ENCODE data around the gene KIAA0319L.
A peak's percentile ranks its signal among the peaks of the same experiment; 100 is the strongest.
"Not testable (repeated sequence)": the region's sequence is repeated elsewhere in the genome, so short reads cannot be mapped to it uniquely, and the experiment has no call there.

The KIAA0319L gene

GRCh38 chr1:35581621-35582020, 24.4 kb upstream of the KIAA0319L start:
- DNase-seq (ENCODE audit: low read depth in 2 of 2) = not testable (repeated sequence)

DNA sequence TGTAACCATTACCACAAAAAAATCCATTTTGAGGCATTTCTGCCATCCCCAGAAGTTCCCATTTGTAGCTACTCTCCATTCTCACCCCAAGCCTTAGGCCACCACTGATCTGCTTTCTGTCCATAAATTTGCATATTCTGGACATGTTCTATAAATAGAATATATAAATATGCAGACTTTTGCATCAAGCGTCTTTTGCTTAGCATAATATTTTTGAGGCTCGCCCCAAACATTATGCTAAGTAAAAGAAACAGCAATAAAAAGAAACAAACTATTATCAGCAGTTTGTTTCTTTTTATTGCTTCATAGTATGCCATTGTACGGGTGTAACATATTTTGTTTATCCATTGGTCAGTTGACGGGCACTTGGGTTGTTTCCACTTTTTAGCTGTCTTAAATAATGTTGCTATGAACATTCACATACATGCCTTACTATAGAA, 23.8 kb upstream of the KIAA0319L start:
- DNase-seq (ENCODE audit: low read depth in 2 of 2) = no peak

DNA sequence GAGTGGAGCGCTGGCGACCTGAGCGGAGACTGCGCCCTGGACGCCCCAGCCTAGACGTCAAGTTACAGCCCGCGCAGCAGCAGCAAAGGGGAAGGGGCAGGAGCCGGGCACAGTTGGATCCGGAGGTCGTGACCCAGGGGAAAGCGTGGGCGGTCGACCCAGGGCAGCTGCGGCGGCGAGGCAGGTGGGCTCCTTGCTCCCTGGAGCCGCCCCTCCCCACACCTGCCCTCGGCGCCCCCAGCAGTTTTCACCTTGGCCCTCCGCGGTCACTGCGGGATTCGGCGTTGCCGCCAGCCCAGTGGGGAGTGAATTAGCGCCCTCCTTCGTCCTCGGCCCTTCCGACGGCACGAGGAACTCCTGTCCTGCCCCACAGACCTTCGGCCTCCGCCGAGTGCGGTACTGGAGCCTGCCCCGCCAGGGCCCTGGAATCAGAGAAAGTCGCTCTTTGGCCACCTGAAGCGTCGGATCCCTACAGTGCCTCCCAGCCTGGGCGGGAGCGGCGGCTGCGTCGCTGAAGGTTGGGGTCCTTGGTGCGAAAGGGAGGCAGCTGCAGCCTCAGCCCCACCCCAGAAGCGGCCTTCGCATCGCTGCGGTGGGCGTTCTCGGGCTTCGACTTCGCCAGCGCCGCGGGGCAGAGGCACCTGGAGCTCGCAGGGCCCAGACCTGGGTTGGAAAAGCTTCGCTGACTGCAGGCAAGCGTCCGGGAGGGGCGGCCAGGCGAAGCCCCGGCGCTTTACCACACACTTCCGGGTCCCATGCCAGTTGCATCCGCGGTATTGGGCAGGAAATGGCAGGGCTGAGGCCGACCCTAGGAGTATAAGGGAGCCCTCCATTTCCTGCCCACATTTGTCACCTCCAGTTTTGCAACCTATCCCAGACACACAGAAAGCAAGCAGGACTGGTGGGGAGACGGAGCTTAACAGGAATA, 20.1 kb upstream of the KIAA0319L start:
- DNase-seq (ENCODE audit: low read depth in 2 of 2) = peak; percentile 32 to 34

DNA sequence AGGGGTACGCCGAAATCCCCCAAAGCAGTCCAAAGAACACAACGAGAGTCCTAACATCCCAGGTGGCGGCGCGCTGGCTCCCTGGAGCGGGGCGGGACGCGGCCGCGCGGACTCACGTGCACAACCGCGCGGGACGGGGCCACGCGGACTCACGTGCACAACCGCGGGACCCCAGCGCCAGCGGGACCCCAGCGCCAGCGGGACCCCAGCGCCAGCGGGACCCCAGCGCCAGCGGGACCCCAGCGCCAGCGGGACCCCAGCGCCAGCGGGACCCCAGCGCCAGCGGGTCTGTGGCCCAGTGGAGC, 19.5 kb upstream of the KIAA0319L start:
- not testable (repeated sequence) for DNase-seq (ENCODE audit: low read depth in 2 of 2)

GRCh38 chr1:35576061-35576765, 19.0 kb upstream of the KIAA0319L start:
- no peak for DNase-seq (ENCODE audit: low read depth in 2 of 2)

- no peak for DNase-seq (ENCODE audit: low read depth in 2 of 2)
These were observed 18.3 kb upstream of the KIAA0319L start for GRCh38 chr1:35575416-35575958.

- DNase-seq (ENCODE audit: low read depth in 2 of 2) = no peak
These were observed 17.6 kb upstream of the KIAA0319L start for GRCh38 chr1:35574655-35575415.

GRCh38 chr1:35574125-35574654, 17.0 kb upstream of the KIAA0319L start:
- DNase-seq (ENCODE audit: low read depth in 2 of 2) = no peak

- no peak for DNase-seq (ENCODE audit: low read depth in 2 of 2)
These were observed 16.3 kb upstream of the KIAA0319L start, which contains the start of gene TFAP2E for GRCh38 chr1:35573198-35574124. TSS of gene TFAP2E (plus strand) at chr1:35573314. CDS start at chr1:35573578, 264 bp downstream.

DNA sequence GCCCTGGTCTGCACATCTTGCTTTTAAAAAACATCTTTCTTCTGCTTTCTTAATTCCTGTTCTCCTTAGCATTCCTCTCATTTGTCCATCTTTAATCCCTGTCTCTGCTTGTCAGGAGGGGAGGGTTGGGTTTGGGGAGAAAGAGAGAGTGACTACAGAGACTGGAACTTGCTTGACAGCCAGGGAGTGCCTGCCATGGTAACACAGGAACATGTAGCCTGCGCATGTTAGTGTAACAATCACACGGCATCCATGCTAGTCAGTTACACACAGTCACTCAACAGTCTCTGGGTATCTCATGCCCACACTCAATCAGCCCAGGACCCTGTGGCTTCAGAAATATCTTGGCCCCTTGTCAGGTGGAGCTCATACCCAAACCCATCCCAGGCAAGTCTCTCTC, 15.1 kb upstream of the KIAA0319L start:
- no peak for DNase-seq (ENCODE audit: low read depth in 2 of 2)

GRCh38 chr1:35571263-35571662, 14.1 kb upstream of the KIAA0319L start:
- DNase-seq (ENCODE audit: low read depth in 2 of 2) = no peak

DNA sequence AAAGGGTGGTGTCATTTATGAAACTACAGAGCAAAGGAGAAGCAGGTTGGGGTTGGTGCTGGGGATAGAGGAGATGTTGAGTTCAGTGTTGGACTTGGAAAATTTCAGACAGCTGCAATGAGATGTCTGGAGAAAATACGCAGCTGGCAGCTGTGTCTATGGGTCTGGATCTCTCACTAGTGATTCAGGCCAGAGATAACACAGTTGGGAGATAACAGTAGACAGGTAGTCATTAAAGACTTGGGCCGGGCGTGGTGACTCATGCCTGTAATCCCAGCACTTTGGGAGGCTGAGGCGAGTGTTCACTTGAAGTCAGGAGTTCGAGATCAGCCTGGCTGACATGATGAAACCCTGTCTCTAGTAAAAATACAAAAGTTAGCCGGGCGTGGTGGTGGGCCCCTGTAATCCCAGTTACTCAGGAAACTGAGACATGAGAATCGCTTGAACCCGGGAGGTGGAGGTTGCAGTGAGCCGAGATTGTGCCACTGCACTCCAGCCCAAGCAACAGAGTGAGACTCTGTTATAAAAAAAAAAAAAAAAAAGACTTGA, 13.5 kb upstream of the KIAA0319L start:
- DNase-seq (ENCODE audit: low read depth in 2 of 2) = no peak

DNA sequence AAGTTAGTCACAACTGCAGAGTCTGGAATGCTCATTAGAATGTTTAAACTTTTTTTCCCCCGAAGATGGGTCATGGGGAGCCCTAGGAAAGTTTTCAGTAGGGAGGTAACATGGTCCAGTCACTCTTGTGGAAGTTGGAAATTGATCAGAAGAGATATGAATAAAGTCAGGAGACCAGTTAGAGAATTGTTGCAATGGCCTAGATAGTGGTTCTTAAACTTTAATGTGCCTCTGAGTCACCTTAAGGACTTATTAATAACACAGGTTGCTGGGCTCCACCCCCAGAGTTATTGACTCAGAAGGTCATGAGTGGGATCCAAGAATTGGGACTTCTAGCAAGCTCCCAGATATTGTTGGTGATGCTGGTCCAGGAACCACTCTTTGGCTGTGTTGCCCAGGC, 12.7 kb upstream of the KIAA0319L start:
- no peak for DNase-seq (ENCODE audit: low read depth in 2 of 2)

DNA sequence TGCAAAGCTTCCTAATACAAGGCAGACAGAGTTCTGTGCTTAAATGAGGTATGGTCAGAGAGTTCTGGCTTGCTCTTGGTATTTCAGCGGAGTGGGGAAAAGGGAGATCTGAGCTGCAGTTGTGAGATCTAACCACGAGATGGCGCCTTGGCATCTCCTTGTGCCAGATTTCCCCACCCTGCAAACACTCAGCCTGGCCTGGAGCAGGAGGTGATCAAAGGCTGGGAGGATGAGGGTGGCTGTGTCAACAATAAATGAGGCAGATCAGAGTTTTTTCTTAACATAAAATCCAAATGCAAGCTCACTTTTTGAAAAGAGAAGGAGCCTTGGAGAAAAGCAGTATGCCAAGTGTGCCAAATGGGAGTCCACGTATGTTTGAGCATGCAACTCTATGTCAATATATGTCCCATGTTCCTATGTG, 11.8 kb upstream of the KIAA0319L start:
- peak; percentile 36 to 47 for DNase-seq (ENCODE audit: low read depth in 2 of 2)

- DNase-seq (ENCODE audit: low read depth in 2 of 2) = no peak
These were observed 10.8 kb upstream of the KIAA0319L start for GRCh38 chr1:35567947-35568558.

GRCh38 chr1:35565742-35566133, 8.5 kb upstream of the KIAA0319L start:
- no peak for DNase-seq (ENCODE audit: low read depth in 2 of 2)

DNA sequence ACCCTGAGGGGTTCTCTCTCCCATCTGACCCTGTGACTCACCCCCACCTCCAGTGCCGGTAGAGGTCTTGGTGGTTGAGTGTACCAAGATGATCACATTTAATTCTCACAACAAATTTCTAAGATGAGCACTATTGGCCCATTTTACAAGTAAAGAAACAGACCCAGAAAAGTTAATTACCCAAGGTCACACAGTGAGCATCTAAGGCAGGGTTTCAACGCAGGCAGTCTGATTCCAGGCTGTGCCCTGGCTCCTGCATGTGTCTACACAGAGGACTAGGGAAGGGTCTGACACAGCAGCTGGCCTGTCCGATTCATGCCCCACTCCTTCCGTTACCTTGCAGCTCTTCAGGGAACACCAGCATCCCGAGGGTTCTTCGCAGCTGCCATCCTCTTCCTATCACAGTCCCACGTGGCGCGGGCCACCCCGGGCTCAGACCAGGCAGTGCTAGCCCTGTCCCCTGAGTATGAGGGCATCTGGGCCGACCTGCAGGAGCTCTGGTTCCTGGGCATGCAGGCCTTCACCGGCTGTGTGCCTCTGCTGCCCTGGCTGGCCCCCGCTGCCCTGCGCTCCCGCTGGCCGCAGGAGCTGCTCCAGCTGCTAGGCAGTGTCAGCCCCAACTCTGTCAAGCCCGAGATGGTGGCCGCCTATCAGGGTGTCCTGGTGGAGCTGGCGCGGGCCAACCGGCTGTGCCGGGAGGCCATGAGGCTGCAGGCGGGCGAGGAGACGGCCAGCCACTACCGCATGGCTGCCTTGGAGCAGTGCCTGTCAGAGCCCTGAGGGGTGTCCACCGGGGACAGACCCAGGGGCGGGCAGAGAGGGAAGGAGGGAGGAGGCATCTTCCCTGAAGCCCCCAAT, 7.9 kb upstream of the KIAA0319L start:
- DNase-seq (ENCODE audit: low read depth in 2 of 2) = no peak

- peak; percentile 49 to 64 for DNase-seq (ENCODE audit: low read depth in 2 of 2)
These were observed 7.1 kb upstream of the KIAA0319L start for GRCh38 chr1:35564037-35564883.
